T-helper 2 cell treated with Interferon-gamma antibody and Interleukin-4, amounts not matched to agents 100 ng/mL and 5 ng/mL, for 36 hours (primary cell): ENCODE data around the gene GPA33. TPM values are rescaled to one million over a fixed set of nuclear protein-coding genes. Genes with fewer than 3 reads are reported as not detected.

Experiments used
- total RNA-seq: library from RNA; stranded (reverse); gene quantifications from 2 replicates; pipeline ENCODE4 v1.2.3, GENCODE V29; 2022

Gene GPA33
- total RNA-seq, 1 donor from 2014 or later, result 3.9 TPM

Other genes starting within 250 kb of the GPA33 start
- 15.9 and 16.3 TPM in 2 replicates for gene TADA1, start 214.1 kb downstream of the GPA33 start, total RNA-seq
- 8.5 and 13.6 TPM in 2 replicates for gene ILDR2, start 114.8 kb downstream of the GPA33 start, total RNA-seq
- not detected in 2 replicates for gene MAEL, start 101.1 kb downstream of the GPA33 start, total RNA-seq
- not detected in 2 replicates for gene STYXL2, start 3.7 kb upstream of the GPA33 start, total RNA-seq
- gene POU2F1, start 130.5 kb upstream of the GPA33 start, total RNA-seq, result 13.3 and 18.0 TPM in 2 replicates